CD4-positive, alpha-beta T cell treated with Interleukin-17A for 1 hour (primary cell): Measurements from ENCODE around the gene TMEM154.

Experiments
- DNase-seq: peaks from one replicate; pipeline ENCODE4 v3.0.0-alpha.2; 2020

Gene TMEM154

GRCh38 chr4:152693871-152694270, 14.1 kb upstream of the TMEM154 start:
- DNase-seq: no peak

DNA sequence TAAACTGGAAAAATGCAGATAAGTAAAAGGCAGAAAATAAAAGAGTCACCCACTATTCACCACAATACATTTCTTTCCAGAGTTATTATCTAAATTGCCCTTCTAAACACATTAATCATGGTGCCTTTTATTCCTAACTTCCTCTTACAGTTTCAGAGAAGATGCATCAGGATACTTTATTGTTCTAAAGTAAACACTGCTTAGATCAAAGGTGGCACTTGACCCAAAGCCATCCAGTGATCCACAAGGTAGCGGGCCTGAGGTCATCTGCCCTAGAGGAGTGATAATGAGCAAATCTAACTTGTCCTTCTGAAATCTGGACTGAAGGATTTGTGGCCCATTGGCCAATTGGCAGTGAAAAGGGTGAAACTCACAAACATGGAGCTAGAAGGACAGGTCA, 12.0 kb upstream of the TMEM154 start:
- no peak for DNase-seq

- no peak for DNase-seq
Observed at GRCh38 chr4:152690706-152691651, 11.2 kb upstream of the TMEM154 start.

DNA sequence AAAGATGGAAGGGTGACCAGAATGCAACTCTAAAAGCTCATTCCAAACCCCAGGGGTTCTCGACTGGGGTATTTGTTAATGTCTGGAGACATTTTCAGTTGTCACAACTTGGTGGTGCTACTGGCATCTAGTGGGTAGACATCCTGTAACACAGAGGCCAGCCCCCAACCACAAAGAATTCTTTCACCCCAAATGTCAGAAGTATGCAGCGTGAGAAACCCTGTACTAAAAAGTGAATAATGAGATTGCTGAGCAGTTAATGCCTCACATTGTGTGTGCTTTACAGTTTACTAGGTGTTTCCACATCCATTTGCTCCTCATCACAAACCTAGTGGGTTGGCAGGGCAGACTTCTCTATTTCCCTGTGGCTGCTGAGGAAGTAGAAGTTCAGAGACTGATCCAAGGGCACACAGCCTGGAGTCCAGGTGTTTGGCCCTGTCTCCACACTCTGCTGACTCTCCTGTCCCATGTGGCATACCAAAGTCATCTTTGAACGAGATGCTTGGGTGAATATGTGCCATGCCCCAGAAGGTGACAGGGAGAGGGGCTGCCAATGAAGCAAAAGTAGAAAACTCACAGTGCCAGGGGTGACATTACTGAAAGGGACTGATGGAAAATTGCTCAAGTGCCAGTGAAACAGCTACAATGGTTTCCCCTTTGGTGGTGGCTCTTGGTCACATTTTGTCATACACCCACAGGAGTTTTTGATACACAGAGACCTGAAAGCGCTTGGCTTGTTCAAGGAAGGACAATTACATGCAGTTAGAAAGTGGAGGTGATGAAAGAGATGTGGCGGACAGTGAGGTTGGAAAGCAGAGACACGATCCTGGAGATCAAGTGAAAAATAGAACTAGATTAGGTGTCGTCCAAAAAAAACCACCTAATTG, 10.1 kb upstream of the TMEM154 start:
- no peak for DNase-seq

DNA sequence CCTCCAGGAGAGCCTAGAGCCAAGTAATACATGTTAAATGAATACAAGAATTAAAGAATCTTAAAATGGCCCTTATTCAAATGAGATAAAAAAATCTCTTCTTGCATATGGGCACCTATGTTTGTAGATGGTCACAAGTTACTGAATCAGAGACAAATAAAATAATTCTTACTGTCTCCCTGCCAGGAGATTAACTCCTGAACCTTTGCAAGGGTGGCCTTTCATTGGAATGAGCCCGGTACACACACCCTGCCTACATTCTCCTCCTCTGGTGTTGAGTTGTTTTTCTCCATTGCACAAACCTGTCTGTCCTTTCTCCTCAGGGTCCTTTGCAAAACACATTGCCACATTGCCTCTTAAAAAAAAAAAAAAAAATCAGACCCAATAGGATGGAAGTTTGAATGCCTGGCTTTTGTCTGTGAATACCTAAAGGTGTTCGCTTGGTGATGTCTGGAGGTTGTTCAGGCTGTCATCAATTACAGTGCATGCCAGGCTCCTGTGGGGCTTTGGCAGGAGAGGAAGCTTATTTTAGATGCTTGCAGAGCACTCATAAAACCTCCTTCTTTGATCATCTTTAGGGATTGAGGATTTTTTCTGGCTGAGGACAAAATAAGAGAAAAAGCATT, 8.3 kb upstream of the TMEM154 start:
- no peak for DNase-seq

DNA sequence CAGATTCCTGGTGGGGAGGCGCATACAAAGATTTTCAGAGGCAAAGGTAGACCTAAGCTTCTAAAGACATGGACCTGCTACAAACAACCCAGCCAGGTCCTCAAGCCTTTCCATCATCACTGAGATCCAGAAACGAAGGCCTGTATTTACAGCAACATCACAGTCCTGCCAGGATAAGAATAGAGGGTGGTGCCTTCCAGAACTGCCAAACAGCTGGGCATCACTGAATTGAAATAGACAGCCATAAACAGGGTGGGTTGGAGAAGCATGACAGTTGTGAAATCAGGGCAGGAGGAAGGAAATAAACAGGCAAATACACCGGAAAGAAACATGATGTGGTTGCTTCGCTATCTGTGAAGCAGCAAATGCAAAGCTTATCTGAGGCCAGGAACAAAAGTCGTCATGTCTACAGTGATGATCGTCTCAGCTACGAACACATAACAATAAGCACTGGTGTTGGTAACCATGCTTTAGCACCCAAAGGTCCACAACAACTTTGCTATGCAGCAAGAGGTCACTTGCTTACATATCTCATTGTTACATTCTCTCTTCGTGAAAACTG, 6.7 kb upstream of the TMEM154 start:
- no peak for DNase-seq

- no peak for DNase-seq
Observed at GRCh38 chr4:152684587-152684986, 4.8 kb upstream of the TMEM154 start.

- no peak for DNase-seq
Observed at GRCh38 chr4:152684007-152684406, 4.2 kb upstream of the TMEM154 start.

DNA sequence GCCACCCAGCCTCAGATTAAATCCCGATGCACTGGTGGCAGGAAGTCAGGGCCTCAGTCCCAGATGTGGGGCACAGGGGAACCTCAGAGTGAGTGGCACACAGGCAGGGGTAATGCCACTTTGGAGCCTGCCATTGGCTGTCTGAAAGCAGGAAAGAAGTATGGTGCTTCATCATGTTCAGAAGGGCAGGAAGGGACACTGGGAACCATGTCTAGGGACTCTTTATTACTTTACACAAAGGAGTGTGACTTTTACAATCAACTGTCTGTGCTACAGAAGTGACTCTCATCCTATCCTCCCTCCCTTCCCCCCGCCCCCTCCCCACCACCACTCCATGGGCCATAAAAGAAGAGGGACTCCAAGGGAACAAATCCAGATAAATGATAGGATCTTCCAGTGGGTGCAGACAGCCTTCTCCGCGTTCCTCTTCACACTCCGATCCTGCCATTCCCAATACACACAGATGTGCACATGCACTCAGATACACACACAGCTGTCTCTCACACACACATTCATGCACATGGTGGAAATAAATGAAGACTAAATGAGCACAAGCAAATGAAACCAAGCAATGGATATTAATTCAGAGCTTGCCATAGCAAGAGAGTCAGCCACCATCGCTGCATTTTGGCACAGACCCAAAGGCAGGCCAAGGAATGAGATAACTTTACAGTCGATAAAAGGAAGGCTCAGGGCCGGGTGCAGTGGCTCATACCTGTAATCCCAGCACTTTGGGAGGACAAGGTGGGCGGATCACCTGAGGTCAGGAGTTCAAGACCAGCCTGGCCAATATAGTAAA, 2.5 kb upstream of the TMEM154 start:
- DNase-seq: no peak

DNA sequence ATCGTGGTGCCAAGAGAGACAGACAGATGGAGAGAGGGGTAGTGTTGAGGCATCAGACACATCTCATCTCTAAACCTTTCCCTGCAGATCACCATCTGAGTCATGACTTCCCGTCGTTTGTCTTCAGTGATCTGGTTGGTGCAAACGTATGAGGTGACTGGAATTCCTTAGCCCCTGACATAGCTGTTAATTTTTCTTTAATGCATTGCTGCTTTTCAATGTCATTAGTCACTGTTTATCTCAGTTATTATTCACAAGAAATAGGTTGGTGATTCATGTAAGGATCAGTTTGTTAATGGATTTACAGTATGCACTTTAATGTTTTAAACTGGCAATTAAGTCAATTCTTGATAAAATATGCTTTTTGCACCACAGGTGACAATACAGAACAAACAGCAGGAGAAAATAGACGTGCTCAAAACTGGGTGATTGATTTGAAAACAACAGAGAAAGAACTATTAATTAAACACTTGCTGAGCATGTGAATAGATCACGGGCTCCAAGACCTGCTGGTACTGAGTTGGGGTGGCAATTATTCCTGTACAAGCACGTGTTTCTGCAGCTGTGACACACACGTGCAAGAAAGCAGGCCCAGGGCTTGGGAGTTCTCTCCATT, 1.3 kb upstream of the TMEM154 start:
- no peak for DNase-seq

GRCh38 chr4:152678841-152679240, 956 bp downstream of the TMEM154 start:
- DNase-seq: no peak

- no peak for DNase-seq
Observed at GRCh38 chr4:152677117-152677516, 2.7 kb downstream of the TMEM154 start.

GRCh38 chr4:152676052-152676854, 3.5 kb downstream of the TMEM154 start:
- no peak for DNase-seq

DNA sequence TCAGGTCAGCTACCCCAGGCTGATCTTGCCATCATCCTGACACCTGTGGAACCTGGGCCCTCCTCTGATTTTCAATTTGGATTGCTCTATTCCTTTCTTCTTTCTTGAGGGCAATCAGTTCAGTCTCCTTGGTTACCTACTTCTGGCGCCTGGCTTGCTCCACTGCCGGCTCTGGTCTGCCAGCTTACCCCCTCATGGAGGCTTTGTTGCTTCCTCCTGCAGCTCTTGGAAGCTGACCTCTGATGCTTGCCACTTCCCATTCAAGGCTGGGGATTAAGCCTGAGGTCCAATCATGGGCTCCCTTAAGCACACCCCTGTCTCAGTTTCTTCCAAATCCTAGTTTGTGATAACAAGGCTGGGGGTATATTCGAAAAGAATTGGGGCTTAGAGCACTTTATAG, 5.4 kb downstream of the TMEM154 start:
- no peak for DNase-seq

- DNase-seq: no peak
Observed at GRCh38 chr4:152673489-152673888, 6.3 kb downstream of the TMEM154 start.

DNA sequence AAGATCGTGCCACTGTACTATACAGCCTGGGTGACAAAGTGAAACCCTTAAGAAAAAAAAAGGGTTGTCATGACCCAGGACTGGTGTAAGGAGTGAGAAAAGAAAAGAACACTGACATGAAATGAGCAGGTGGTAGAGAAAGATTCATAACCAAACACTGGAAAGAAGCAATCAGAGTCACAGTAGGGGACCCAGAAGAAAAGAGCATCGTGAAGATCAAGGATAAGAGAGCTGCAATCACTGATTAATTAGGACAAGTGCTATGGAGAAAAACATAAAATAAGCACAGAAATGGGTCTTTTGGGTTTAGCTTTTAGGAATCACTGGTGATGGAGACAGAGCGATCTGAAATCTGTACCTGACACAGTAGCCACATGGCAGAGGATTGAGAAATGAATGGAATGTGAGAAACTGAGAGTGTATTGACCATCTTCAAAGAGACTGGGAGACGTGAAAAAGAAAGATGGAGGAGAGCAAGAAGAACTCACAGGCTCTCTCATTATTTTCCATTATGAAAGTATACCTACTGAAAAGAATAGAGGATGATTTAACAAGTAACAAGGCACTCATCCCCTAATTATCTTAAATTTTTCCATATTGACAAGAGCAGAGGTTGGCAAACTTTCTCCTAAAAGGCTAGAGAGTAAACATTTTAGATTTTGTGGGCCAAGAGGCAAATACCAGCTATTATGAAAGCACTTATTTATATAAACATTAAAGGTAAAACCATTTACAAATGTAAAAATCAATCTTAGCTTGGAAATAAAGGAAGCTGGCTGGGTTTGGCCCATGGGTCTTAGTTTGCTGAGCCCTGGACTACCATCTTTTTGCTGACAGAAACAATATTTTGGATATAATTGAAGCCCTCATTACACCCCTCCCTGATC, 7.3 kb downstream of the TMEM154 start:
- no peak for DNase-seq

- DNase-seq: no peak
Observed at GRCh38 chr4:152668338-152668964, 11.3 kb downstream of the TMEM154 start.

GRCh38 chr4:152667781-152668180, 12.0 kb downstream of the TMEM154 start:
- no peak for DNase-seq

DNA sequence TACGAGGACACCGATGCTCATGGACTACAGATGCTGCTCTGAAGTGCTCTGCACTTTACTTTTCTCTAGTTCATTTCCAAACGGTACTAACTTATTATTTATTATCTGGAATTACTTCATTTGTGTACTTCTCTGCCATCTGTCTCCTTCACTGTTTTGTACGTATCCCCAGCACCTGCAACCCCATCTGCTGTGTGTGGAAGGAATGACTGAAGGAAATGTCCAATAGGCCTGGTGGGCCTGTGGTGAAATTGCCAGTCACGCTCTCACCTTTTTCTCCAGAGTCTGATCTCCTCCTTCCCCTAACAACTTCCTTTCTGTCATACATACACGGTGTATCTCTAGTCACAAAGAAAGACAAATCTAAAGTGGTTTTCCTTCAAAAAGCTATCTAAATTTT, 12.9 kb downstream of the TMEM154 start:
- DNase-seq: no peak
